Kidney tubule cell (primary cell): ENCODE data around the gene FGD4.
"Not testable (repeated sequence)": the region's sequence is repeated elsewhere in the genome, so short reads cannot be mapped to it uniquely, and the experiment has no call there.

Source experiments
- DNase-seq: peaks from one replicate; pipeline ENCODE4 v3.0.0-alpha.2; 2018; ENCODE audit warnings: low spot score

Gene FGD4

DNA sequence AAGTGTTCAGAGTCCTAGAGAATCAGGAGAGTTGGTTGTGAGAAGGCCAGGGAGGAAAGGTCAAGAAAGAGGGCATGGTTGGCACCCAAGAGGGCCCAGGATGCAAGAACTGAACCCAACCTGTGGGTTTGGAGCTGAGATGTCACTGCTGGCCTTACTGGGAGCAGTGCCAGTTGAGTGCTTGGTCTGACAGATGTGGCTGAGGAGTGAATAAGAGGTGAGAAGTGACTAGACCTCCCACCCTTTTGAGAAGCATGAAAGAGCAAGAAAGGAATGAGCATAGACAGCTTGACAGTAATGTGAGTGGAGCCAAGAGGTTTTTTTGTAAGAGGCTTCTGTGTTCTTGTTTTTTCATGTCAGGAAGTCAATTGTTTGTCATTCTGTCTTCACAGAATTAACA is 95.3 kb downstream of the FGD4 start:
- DNase-seq: peak; percentile 54

DNA sequence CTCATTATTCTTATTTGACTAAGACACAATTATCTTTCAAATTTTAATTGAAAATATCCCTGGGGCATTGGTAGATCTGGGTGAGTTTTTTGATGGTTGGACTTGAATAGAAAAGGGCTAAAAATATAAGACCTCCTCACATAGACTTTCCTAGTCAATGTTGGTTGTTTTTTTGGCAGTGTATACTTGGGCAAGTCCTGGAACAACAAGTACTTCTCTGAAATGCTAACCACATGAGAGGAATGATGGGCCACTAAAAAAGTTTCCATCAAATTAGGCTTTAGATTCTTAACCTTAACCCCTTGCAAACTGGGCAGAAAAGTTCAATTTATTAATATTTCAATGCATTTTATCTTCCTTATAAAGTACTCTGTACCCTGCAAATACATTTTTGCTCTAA is 97.6 kb downstream of the FGD4 start:
- DNase-seq: no peak

DNA sequence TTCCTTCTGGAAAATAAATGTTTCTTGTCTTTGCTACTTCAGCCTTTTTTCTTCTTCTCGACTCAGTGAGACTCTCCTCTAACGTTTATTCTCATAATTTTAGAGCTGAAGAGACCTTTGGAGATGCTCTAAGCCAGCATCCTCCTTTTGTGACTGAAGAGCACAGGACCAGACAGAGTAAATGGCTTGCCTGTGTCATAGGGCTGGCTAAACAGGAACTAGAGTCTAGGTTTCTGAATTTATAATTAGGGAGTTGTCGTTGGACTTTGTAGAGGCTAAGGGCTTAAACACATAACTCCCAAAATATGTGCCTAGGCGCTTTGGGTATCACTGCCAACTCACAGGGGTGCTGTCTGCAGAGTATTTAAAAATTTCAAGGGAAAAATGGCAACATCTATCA is 98.5 kb downstream of the FGD4 start:
- no peak for DNase-seq

DNA sequence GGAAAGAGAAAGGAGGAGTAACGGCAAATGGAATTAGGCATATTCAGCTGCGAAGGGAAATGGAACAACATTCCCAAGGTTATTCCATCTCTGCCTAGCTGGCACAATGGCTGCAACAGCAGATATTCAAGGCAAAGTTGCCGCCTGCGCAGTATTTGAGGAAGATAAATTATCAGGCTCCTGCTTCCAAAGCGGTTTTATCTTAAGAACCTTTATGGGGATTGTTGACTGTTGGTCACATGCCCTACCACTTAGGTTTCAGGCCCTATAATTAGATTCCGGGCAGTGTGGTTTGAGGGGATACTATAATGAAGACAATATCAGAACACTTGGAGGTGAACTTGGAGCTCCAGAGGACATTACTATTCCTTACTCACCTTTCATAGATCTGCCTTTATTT is 99.7 kb downstream of the FGD4 start:
- DNase-seq: no peak

DNA sequence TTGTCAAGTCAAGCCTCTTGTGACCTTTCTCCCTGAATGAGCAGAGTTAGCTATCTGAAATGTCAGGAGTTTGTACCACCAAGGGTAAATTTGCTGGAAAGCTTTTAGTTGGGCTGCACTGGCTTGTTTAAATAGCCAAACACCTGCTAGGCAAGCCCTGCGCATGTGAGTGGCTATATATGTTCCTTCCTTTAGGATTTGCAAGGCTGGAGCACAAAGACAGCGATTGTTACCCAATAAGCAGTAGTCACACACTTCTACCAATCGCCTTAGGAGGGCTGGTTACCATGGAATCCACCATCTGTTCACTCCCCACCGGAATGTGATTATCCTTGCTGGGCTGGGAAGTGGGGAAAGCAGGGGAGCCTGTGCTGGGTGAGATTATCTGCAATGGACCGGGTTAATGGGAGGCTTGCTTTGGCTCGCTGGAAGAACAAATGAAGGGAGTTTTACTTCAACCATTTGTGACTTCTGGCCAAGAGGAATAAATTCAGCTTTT is 102.5 kb downstream of the FGD4 start:
- DNase-seq: peak; percentile 79

DNA sequence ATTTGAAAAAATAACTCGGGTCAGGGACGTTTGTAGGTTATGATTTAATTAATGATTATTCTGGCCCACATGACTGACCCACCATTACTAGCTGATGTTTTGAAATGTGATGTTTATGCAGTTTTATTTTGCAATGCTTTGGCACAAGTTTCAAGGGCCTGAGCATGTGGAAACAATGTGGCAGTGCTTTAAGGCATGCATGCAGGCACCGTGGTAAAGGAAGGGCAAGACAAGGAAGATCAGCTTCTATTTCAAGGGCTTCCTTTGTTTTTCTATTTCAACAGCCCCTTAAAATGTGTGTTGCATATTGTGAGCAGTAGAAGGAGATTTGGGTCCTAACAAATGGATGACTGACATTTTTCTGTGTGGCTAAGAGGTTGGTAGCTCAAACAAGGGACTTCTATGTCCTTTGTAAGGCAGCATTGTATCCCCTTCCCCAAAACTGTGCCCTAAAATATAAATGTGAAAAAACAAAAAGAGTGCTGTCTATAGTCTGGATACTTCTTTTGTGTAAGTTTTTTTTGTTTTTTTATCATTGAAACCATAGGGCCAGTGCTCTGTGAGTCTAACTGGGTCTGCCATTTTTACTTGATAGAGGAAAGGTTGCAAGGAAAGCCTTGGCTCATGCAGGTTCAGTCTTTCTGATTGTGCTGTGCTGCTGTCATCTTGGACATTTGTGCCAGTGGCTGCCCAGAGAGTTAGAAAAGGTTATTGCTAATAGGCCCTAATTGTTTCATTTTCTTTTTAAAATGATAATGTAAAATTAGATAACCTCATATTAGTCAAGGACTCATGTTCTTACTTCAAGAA is 103.5 kb downstream of the FGD4 start:
- no peak for DNase-seq

DNA sequence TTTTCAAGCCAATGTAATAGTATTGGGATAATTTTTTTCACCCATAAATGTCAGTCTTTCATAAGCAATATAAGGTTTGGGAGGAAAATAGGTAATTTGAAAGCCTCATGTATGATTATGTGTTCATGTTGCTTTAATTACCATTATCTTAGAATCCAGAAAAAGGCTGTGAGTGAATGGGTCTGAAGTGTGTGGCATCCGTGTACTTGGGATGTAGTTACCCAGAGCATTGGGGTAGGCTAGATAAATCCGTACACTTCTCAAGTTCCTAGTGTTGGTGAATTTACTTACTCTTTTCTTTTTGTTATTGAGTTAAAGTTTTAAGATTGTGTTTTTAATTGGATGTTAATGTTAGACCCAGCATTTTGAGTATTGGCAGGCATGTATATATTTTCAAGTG is 104.4 kb downstream of the FGD4 start:
- DNase-seq: no peak

DNA sequence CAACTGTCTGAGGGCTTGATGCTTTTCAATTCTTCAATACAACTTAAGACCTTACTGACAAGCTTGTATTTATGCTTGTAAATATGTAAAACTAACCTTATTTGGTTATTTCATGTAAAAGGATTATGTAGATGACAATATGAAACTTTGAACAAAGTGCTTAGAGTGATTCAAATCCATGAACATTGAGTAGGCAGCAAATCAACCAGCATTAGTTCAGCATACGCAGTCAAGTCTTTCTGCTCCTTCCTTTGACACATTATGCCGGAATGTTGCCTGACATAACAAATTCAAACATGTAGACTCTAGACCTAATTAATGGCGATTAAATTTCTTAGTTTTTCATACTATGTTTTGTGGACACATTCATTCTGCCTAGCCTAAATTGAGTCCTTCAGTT is 105.2 kb downstream of the FGD4 start:
- peak; percentile 32 for DNase-seq

DNA sequence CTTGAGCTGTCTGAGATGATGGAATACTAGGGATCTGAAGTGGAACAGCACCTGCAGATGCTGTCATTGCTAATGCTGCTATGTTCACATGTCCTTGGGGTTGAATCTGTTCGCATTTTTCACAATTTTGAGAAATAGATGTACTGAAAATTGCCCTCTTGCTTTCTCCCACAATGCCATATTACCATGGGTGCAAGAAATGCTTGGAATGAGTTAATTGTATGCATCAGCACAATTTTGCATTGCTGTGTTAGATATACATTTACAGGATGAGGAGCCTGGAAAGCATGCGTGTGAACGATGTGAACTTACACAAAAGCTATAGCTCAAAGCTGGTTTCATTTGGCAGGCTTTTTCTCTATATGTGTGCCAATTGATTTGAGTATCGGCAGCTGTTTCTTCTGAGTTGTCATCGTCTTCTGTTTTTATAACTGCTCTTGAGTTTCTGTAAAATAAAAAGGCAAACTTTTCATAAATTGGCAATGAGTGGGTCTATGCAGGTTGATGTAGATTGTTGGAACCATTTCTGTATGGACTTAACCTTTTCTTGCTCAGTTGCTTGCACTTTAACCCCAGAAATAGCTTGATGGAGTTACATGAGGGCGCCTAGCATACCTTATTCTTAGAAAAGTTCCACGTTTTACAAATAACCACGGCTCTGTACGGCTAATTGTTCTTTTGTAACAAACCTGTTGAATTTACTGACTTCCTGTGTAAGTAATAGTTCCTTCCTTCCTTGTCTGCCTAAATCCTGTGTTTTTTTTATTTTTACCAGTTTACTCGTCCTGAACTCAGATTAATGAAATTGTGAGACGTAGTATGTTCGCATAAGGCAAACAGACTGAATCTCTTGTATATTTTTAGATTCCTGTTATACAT is 105.9 kb downstream of the FGD4 start:
- DNase-seq: no peak

DNA sequence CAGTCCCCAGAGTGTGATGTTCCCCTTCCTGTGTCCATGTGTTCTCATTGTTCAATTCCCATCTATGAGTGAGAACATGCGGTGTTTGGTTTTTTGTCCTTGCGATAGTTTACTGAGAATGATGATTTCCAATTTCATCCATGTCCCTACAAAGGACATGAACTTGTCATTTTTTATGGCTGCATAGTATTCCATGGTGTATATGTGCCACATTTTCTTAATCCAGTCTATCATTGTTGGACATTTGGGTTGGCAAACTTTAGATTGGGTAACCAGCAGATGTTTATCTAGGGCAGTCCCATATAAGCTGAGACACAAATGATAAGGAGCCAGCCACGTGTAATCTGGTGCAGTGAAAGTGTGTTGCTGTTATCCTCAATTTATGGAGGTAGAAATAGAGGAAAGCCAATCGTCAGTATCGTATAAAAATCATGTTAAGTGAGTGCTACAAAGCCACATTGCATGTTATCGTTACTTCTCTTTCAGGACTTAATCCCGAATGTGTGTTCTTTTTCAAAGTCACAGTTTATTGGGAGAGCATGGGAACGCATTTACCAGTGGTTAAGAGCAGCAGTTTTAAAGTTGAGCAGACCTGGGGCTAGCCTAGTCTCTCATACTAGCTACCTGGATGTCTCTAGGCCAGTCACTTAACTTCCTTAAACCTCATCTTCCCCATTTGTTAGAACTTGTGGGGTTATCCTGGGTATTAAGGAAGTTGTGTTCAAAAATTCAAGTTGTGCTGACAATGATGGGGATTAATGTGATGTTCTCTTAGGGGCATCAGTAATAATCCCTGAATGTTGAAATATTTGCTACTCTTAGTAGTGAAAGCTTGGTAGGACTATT is 108.0 kb downstream of the FGD4 start:
- not testable (repeated sequence) for DNase-seq

DNA sequence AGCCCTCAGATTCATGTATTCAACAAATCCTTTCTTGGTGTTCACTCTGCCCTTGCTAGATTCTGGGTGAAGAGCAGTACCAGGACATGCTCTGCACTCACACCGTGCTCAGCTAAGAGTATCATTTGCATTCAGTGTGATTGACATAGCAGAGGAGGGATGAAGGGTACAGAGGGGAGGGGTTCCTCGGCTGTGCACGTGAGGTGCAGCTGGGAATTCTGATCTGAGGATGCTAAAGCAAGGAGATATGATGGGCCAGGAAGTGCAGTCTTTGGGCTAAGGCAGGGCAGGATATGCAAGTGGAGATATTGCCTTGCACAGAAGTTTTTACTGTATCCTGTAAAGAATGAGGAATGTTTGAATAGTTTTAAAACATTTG is 108.6 kb downstream of the FGD4 start:
- no peak for DNase-seq

DNA sequence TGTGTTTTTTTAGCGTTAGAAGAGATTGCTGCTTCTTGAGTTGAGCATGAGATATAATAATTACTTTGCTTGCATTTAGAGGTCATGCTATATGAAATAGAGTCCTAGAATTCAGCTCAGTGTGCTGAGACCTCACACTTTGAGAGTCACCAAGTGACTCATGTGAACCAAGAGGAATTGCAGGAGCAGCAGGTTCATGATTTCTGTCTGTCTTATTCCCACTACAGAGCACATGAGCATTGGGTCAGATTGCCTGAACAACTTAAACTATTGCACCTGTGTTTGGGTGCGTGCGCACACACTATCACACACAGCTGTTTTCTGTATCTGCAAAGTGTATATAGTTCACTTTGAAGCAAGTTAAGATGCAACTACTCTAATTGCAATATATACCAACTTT is 109.3 kb downstream of the FGD4 start:
- peak; percentile 42 for DNase-seq

DNA sequence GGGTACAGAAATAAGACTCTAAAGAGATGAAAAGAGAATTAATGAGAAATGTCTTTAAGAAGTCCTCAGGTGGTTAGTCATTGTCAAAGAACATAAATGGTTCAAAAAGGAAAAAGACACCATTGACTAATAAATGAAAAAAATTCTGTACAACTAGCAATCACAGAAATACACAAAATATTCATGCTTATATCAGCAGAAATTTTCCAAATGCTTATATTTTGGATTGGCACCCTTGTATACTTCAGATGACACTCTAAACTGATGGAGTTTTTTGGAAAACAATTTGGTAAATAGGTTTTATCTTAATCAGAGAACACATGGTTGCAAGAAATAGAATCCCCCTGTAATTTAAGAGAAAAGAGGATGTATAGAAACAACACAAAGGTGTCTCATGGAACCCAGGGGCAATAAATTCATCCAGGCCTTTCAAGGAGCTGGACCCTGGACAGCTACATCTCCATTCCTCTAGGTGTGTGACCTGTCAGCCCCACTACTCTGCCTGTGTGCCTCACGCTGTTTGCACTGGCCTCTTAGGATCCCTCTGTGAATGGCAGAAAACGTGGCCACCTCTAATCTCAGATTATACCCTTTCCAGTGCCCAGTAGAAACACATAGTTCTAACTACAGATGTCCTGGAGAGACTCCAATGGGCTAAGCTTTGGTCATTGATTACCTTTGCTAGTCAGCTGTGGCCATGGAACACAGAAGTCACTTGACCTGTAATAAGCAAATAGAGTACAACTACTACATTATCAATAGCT is 110.2 kb downstream of the FGD4 start:
- DNase-seq: no peak

DNA sequence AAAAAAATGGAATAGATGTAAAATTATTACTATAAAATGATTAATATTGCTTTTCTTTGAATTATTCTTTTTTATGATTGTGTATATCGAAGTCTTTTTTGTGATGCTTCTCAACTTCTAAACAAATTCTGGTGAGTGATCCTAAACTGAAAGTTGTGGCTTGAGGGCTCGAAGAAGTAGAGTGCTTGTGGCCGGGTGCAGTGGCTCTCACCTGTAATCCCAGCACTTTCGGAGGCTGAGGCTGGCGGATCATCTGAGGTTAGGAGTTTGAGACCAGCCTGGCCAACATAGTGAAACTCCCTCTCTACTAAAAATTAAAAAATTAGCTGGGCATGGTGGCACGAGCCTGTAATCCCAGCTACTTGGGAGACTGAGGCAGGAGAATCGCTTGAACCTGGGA is 112.6 kb downstream of the FGD4 start:
- DNase-seq: not testable (repeated sequence)

DNA sequence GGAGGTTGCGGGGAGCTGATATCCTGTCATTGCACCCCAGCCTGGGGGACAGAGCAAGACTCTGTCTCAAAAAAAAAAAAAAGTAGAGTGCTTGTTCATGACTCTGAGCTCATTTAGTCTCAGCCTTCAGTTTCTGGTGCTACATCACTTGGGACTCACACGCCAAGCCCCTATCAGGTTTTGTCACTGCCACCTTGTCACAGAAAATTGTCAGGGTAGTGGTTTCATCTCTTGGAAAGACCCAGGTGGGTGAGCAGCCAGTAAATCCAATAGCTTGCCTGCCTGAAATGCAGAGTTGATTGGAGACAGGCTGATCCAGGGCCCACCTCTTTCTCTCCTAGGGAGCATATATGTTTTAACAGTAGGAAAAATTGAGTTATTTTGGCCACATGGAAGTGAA is 113.0 kb downstream of the FGD4 start:
- DNase-seq: no peak

DNA sequence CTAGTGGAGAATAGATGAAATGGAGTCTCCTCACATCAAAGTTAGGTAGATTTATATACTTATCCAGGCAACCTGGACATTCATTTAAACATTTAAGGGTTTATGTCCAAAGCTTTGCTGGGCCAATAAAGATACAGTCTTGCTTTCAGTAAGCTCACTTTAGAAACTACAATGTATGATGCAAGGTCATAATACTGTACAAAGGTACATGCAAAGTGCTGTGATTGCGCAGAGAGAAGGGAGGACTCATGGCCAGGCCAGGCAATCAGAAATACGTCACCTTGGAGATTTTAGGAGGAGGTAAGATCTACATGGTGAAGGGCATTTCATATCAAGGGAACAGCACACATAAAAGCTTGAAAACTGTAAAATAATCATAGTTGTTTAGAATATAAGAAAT is 113.6 kb downstream of the FGD4 start:
- DNase-seq: no peak

DNA sequence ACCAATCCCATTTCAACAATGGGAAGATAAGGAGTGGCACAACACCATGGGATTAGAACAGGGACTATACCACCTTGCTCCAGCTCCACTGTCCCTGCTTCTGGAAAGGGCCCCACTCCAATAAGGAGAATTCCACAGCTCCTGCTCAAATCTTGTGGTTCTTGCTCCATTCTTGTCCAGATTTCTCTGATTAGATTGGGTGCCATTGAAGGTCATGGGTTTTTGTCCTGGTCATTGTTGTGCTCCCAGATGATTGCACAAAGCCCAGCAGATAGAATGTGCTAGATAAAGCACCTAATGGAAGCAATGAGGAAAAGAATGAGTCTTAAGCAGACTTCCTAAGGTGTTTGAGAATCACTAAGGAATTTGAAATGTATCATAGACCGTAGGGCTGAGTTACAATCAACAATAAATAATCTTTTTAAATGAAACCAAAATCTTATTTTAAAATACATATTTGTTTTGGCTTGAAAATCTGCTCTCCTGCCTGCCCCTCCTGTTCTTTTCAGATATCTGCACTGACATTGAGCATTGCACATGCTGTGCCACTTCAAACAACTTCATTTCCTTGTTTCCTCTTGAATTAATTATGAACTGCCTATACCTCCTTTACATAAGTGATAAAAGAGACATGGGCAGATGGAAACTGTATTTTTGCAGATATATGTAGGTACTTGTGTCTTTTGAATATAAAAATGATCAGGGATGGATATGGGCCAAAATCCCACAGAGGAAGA is 115.9 kb downstream of the FGD4 start:
- no peak for DNase-seq

DNA sequence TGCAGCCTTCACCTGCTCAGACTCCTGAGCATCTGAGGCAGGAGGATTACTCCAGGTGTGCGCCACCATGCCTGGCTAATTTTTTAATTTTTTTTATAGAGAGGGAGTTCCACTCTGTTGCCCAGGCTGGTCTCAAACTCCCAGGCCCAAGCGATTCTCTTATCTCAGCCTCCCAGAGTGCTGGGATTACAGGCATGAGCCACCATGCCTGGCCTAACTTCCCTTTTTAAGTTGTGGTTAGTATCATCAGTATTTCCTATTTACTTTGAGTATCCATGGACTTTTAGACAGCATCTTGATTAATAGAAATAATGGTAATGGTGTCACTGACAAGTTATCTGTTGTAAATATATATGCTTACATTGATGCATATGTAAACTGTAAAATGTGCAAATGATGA is 116.9 kb downstream of the FGD4 start:
- no peak for DNase-seq

DNA sequence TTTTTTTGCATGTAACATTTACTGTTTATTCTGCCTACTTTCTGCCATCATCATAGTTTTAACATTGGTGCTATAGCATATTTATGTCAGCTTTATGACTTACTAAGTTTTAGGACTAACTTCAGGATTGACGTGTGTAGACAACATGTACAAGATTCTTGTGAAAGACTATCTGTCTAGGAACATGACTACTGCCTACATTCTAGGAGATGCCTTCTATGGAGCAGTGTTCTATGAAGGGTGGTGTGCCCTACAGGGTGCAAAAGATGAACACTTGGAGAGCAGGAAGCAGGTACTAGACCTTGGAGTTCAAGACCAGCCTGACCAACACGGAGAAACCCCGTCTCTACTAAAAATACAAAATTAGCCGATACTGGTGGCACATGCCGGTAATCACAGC is 118.6 kb downstream of the FGD4 start:
- no peak for DNase-seq

DNA sequence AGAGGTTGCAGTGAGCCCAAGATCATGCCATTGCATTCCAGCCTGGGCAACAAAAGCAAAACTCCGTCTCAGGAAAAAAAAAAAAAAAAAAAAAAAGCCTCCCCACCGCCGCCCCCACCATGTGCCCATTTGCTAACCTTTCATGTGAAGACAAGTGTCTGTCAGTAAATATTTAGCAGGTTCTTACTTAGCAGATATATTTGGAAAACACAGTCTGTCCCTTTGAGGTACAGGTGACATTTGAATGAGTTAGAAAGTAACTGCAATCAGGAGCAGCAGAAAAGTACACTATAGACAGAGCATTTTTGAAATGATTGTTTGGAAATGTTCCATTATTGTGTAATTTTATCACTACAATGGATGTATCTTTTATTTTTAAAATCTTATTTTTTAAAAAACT is 119.7 kb downstream of the FGD4 start:
- no peak for DNase-seq
